Mesenchymal stem cell (in vitro differentiated cells and primary cell): ENCODE measurements around the gene ITGA4.
"Not testable (repeated sequence)": the region's sequence is repeated elsewhere in the genome, so short reads cannot be mapped to it uniquely, and the experiment has no call there.

Experiments
- DNase-seq: peaks from one replicate; pipeline ENCODE4 v3.0.0-alpha.2; 2013
- H2AFZ ChIP-seq: one replicate; pipeline ENCODE4 v1.6.1; 2013; ENCODE audit warnings: low read depth, mild to moderate bottlenecking, control low read depth, inconsistent platforms, low read length, moderate library complexity
- H2AK5ac ChIP-seq: 2 replicates; pipeline ENCODE4 v1.6.1; 2013; ENCODE audit warnings: low read length, moderate library complexity, mild to moderate bottlenecking, inconsistent platforms; ENCODE audit not compliant: severe bottlenecking
- H2BK120ac ChIP-seq: one replicate; pipeline ENCODE4 v1.6.1; 2013; ENCODE audit warnings: low read depth, mild to moderate bottlenecking, inconsistent platforms, low read length, moderate library complexity
- H2BK12ac ChIP-seq, 2 experiments: one replicate each; pipeline ENCODE4 v1.6.1; 2013; ENCODE audit warnings: inconsistent platforms in 2 of 2, low read length in 2 of 2, mild to moderate bottlenecking in 2 of 2, moderate library complexity in 2 of 2, control low read depth in 1 of 2
- H2BK15ac ChIP-seq: one replicate; pipeline ENCODE4 v1.6.1; 2013; ENCODE audit warnings: mild to moderate bottlenecking, low read depth, inconsistent platforms; ENCODE audit not compliant: poor library complexity, severe bottlenecking
- H2BK5ac ChIP-seq: 2 replicates; pipeline ENCODE4 v1.6.1; 2013; ENCODE audit warnings: low read depth, mild to moderate bottlenecking, low read length, control low read depth, inconsistent platforms; ENCODE audit not compliant: poor library complexity, severe bottlenecking
- H3K14ac ChIP-seq, 2 experiments: one replicate each; pipeline ENCODE4 v1.6.1; 2013; ENCODE audit warnings: inconsistent platforms in 2 of 2, low read length in 2 of 2, control low read depth in 1 of 2, mild to moderate bottlenecking in 1 of 2, moderate library complexity in 1 of 2
- H3K18ac ChIP-seq, 2 experiments: one replicate each; pipeline ENCODE4 v1.6.1; 2013; ENCODE audit warnings: inconsistent platforms in 2 of 2, low read length in 2 of 2, control low read depth in 1 of 2, low read depth in 1 of 2, mild to moderate bottlenecking in 1 of 2
- H3K23ac ChIP-seq, 2 experiments: one replicate each; pipeline ENCODE4 v1.6.1; 2013; ENCODE audit warnings: inconsistent platforms in 2 of 2, low read length in 2 of 2, mild to moderate bottlenecking in 2 of 2, moderate library complexity in 2 of 2, control low read depth in 1 of 2
- H3K27ac ChIP-seq: 2 replicates; pipeline ENCODE4 v1.5.1; 2013; ENCODE audit warnings: mild to moderate bottlenecking, moderate library complexity, low read length, control low read depth, inconsistent platforms; ENCODE audit not compliant: poor library complexity, severe bottlenecking
- H3K27me3 ChIP-seq, 2 experiments: 2 replicates each; pipeline versions ENCODE4 v1.6.1 to v1.7.0; 2013; ENCODE audit warnings: low read length in 2 of 2, mild to moderate bottlenecking in 2 of 2, moderate library complexity in 2 of 2, control low read depth in 1 of 2, inconsistent platforms in 1 of 2; ENCODE audit not compliant: control insufficient read depth in 1 of 2, insufficient read depth in 1 of 2
- H3K36me3 ChIP-seq, 2 experiments: 2 replicates each; pipeline versions ENCODE4 v1.6.1 to v1.7.0; 2013; ENCODE audit warnings: low read length in 2 of 2, control low read depth in 1 of 2, inconsistent platforms in 1 of 2, low read depth in 1 of 2, mild to moderate bottlenecking in 1 of 2; ENCODE audit not compliant: insufficient read depth in 2 of 2, control insufficient read depth in 1 of 2
- H3K4ac ChIP-seq, 2 experiments: one replicate each; pipeline ENCODE4 v1.6.1; 2013; ENCODE audit warnings: inconsistent platforms in 2 of 2, low read length in 2 of 2, mild to moderate bottlenecking in 2 of 2, moderate library complexity in 2 of 2, control low read depth in 1 of 2, low read depth in 1 of 2
- H3K4me1 ChIP-seq: 2 replicates; pipeline ENCODE4 v1.6.1; 2013; ENCODE audit warnings: low read depth, low read length, control low read depth; ENCODE audit not compliant: control insufficient read depth, insufficient read depth
- H3K4me2 ChIP-seq: 2 replicates; pipeline ENCODE4 v1.6.1; 2013; ENCODE audit warnings: low read length, mild to moderate bottlenecking, inconsistent platforms; ENCODE audit not compliant: poor library complexity, severe bottlenecking
- H3K4me3 ChIP-seq, 2 experiments: 2 replicates each; pipeline versions ENCODE4 v1.5.1 to v1.7.0; 2013; ENCODE audit warnings: low read length in 2 of 2, mild to moderate bottlenecking in 2 of 2, control low read depth in 1 of 2, low read depth in 1 of 2; ENCODE audit not compliant: insufficient read depth in 1 of 2
- H3K79me1 ChIP-seq: replicated peaks from 2 replicates; pipeline ENCODE4 v1.6.1; 2013; ENCODE audit warnings: mild to moderate bottlenecking, control low read depth, low read length, inconsistent platforms; ENCODE audit not compliant: poor library complexity, severe bottlenecking
- H3K9ac ChIP-seq: 2 replicates; pipeline ENCODE4 v1.7.0; 2013; ENCODE audit warnings: mild to moderate bottlenecking, low read length, moderate library complexity
- H3K9me3 ChIP-seq: 2 replicates; pipeline ENCODE4 v1.7.0; 2013; ENCODE audit warnings: mild to moderate bottlenecking, low read length; ENCODE audit not compliant: control insufficient read depth
- H4K8ac ChIP-seq: one replicate; pipeline ENCODE4 v1.6.1; 2013; ENCODE audit warnings: inconsistent platforms, mild to moderate bottlenecking, low read length, moderate library complexity
- H4K91ac ChIP-seq: one replicate; pipeline ENCODE4 v1.6.1; 2013; ENCODE audit warnings: mild to moderate bottlenecking, low read length, inconsistent platforms
- WGBS: methylation state at CpG from one replicate; pipeline ENCODE4 v1.1.7; 2013; ENCODE audit warnings: mixed read lengths; 5-methylcytosine and 5-hydroxymethylcytosine counted together

ITGA4 gene

DNA sequence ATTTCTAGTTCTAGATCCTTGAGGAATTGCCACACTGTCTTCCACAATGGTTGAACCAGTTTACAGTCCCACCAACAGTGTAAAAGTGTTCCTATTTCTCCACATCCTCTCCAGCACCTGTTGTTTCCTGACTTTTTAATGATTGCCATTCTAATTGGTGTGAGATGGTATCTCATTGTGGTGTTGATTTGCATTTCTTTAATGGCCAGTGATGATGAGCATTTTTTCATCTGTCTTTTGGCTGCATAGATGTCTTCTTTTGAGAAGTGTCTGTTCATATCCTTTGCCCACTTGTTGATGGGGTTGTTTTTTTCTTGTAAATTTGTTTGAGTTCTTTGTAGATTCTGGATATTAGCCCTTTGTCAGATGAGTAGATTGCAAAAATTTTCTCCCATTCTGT lies 7.9 kb upstream of the ITGA4 start:
- H2BK5ac ChIP-seq, H2AFZ ChIP-seq, H3K9me3 ChIP-seq, H3K4me1 ChIP-seq, H4K91ac ChIP-seq, H3K14ac ChIP-seq, H3K36me3 ChIP-seq, H3K4me3 ChIP-seq, H3K4ac ChIP-seq, H3K9ac ChIP-seq, H2BK15ac ChIP-seq, H2BK120ac ChIP-seq, H4K8ac ChIP-seq, H3K23ac ChIP-seq, H3K18ac ChIP-seq, DNase-seq, H3K4me2 ChIP-seq, H2BK12ac ChIP-seq, H3K27ac ChIP-seq, H3K27me3 ChIP-seq, H3K79me1 ChIP-seq, H2AK5ac ChIP-seq: not testable (repeated sequence)

DNA sequence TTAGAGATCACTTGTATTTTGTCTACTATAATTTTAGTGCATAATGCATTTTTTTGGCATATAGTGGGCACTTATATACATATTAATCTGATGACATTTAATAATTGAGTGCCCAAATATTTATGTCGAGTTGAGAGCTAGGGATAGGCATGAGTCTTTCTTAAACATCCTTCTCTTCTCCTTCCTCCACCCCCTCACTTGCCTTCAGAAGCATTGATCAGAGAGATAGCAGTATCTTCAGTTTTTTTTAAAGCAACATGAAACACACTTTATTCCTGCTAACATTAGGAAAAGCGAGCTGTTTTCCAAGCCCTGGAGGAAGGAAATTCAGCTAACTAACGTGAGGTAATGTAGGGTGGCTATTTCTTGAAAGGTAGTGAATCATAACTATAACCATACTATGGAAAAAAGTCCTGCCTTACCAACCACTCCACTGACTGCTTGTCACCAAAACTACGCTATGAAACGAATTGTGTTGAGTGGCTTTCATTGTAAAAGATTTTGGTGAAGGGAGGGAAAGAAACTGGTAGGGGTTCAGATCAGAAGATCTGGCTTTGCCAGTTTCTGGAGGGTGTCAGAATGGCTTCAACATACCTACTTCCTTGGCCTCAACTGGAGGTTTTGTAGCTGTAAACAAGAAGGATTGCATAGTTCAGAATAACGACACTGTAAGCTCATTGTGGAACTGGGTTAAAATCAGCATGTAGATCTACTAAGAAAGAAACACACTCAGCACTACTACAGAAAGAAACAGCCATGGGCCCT lies 2.3 kb upstream of the ITGA4 start:
- Histone ChIP-seq H3K27ac (no peak overlapping the region), H3K23ac (no peak overlapping the region), H2BK5ac (no peak overlapping the region), H4K91ac (no peak overlapping the region), H3K79me1 (no peaks in the 10 kb centered on the region), H2AFZ (no peak overlapping the region), H3K14ac (no peak overlapping the region), H3K18ac (no peak overlapping the region), H2BK15ac (no peak overlapping the region), H3K4me2 (no peak overlapping the region), H2BK12ac (no peak overlapping the region), H3K4me1 (peaks cover 16% of the 10 kb centered on the region), H3K9ac (no peak overlapping the region), H4K8ac (no peak overlapping the region), H3K27me3 (no peaks in the 10 kb centered on the region), H3K4ac (no peak overlapping the region), H3K36me3 (no peaks in the 10 kb centered on the region), H3K4me3 (no peak overlapping the region), H3K9me3 (no peaks in the 10 kb centered on the region), H2BK120ac (no peak overlapping the region), H2AK5ac (no peak overlapping the region)
- 91% methylated on average over 4 of the region's 6 CpGs for WGBS
- no peak for DNase-seq

DNA sequence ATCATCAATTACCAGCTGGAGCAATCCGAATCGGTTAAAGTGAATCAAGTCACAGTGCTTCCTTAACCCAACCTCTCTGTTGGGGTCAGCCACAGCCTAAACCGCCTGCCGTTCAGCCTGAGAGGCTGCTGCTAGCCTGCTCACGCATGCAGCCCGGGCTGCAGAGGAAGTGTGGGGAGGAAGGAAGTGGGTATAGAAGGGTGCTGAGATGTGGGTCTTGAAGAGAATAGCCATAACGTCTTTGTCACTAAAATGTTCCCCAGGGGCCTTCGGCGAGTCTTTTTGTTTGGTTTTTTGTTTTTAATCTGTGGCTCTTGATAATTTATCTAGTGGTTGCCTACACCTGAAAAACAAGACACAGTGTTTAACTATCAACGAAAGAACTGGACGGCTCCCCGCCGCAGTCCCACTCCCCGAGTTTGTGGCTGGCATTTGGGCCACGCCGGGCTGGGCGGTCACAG lies 496 bp upstream of the ITGA4 start:
- no peaks in the 10 kb centered on the region for H3K79me1 ChIP-seq
- H3K36me3 ChIP-seq, result no peaks in the 10 kb centered on the region
- no peak overlapping the region for H2BK5ac ChIP-seq
- no peaks in the 10 kb centered on the region for H3K9me3 ChIP-seq
- peak overlapping the region; percentile 79 to 82 for H2BK12ac ChIP-seq
- peak overlapping the region; percentile 90 for H2BK15ac ChIP-seq
- no peak overlapping the region for H2AK5ac ChIP-seq
- H3K18ac ChIP-seq, result peak overlapping the region; percentile 86 to 88
- H3K4me3 ChIP-seq, result peak overlapping the region; percentile 64 to 91
- H4K8ac ChIP-seq, result peak overlapping the region; percentile 89
- H3K4me1 ChIP-seq, result peaks cover 16% of the 10 kb centered on the region
- DNase-seq, result peak; percentile 31
- no peak overlapping the region for H3K23ac ChIP-seq
- peak overlapping the region; percentile 74 for H2AFZ ChIP-seq
- H2BK120ac ChIP-seq, result peak overlapping the region; percentile 90
- peak overlapping the region; percentile 99 for H3K4me2 ChIP-seq
- H3K9ac ChIP-seq, result peak overlapping the region; percentile 89
- no peaks in the 10 kb centered on the region for H3K27me3 ChIP-seq
- peak overlapping the region; percentile 78 for H4K91ac ChIP-seq
- peak overlapping the region in 1 of 2 experiments; percentile 62 for H3K4ac ChIP-seq
- H3K27ac ChIP-seq, result no peak overlapping the region
- H3K14ac ChIP-seq, result no peak overlapping the region
- WGBS, result 8% methylated on average over 17 of the region's 17 CpGs

DNA sequence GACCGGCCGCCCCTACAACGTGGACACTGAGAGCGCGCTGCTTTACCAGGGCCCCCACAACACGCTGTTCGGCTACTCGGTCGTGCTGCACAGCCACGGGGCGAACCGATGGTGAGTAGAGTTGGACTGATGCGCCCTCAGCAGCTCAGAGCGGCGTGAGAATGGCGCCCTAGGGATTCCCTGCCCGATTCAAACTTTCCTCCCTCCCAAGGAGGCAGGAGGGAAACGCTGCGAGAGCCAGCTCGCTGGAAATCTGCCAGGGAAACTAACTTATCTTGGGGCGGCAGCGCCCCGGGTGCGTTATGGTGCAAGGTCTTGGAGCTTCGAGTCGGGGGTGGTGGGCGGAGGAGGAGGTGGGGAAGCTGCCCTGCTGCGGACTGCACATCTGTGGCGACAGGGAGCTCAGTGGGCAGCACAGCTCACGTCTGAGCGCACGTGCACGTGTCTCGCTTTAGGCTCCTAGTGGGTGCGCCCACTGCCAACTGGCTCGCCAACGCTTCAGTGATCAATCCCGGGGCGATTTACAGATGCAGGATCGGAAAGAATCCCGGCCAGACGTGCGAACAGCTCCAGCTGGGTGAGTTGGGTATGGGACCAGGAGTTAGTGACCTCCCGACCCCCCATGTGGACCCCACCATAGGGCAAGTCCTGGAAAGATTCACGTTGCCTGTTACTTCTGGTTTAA lies 697 bp downstream of the ITGA4 start:
- H3K4me2 ChIP-seq, result peak overlapping the region; percentile 99
- peak overlapping the region; percentile 34 for H4K91ac ChIP-seq
- H2AFZ ChIP-seq, result peak overlapping the region; percentile 54
- peak overlapping the region; percentile 91 for H2BK120ac ChIP-seq
- no peak overlapping the region for H2AK5ac ChIP-seq
- H2BK12ac ChIP-seq, result peak overlapping the region in 1 of 2 experiments; percentile 92
- H3K4me1 ChIP-seq, result peaks cover 16% of the 10 kb centered on the region
- peak overlapping the region in 1 of 2 experiments; percentile 68 for H3K23ac ChIP-seq
- H4K8ac ChIP-seq, result peak overlapping the region; percentile 29
- H3K9me3 ChIP-seq, result no peaks in the 10 kb centered on the region
- 6% methylated on average over 42 of the region's 45 CpGs for WGBS
- DNase-seq, result peak; percentile 67
- H3K14ac ChIP-seq, result peak overlapping the region in 1 of 2 experiments; percentile 56
- H2BK15ac ChIP-seq, result peak overlapping the region; percentile 66
- H3K79me1 ChIP-seq, result no peaks in the 10 kb centered on the region
- peak overlapping the region; percentile 64 to 91 for H3K4me3 ChIP-seq
- no peaks in the 10 kb centered on the region for H3K27me3 ChIP-seq
- H2BK5ac ChIP-seq, result no peak overlapping the region
- H3K9ac ChIP-seq, result peak overlapping the region; percentile 89
- no peak overlapping the region for H3K27ac ChIP-seq
- no peaks in the 10 kb centered on the region for H3K36me3 ChIP-seq
- H3K18ac ChIP-seq, result peak overlapping the region; percentile 45 to 86
- H3K4ac ChIP-seq, result peak overlapping the region in 1 of 2 experiments; percentile 57
